ENCODE measurements around the gene AWAT2.

DNA sequence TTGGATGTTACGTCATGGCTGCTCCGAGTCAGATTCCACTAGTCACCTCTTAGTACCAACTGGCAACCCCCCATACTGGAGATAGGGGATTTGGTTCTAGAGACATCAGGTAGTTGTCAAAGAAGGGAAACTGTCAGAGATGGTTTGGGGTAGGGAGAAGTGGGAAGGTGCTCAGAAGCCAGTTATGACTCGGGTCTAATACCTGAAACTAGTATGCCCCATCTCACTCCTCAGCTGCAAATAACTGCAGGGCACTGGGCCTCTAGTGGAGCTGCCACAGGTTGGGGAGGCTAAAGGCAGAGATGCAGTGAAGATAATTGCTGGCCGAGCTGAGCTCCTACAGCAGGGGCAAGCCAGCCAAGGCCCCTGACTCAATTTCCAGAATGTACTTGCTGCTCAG is 42.5 kb upstream of the AWAT2 start:
- TF ChIP-seq POLR2AphosphoS5 (IDR thresholded peaks at IDR 0.05; ENCODE audit: borderline replicate concordance, low read depth, low read length) = no peak
- no peak for TF ChIP-seq EZH2 (IDR thresholded peaks at IDR 0.05)
